Trophoblast cell (in vitro differentiated cells and primary cell): ENCODE measurements around the gene GHRL.

Source experiments
- DNase-seq, 2 donors: peaks; one replicate each; pipeline ENCODE4 v3.0.0-alpha.2; 2016
- H2AFZ ChIP-seq: 2 replicates; pipeline ENCODE4 v1.6.1; 2013; ENCODE audit warnings: low read length, moderate library complexity, mild to moderate bottlenecking; ENCODE audit not compliant: insufficient read depth, poor library complexity
- H2AK5ac ChIP-seq: 2 replicates; pipeline ENCODE4 v1.6.1; 2013; ENCODE audit warnings: mild to moderate bottlenecking, low read length
- H2BK120ac ChIP-seq: 2 replicates; pipeline ENCODE4 v1.6.1; 2013; ENCODE audit warnings: low read length, mild to moderate bottlenecking, moderate library complexity; ENCODE audit not compliant: insufficient read depth, poor library complexity
- H2BK12ac ChIP-seq: 2 replicates; pipeline ENCODE4 v1.6.1; 2013; ENCODE audit warnings: mild to moderate bottlenecking, low read length, moderate library complexity
- H2BK5ac ChIP-seq: 2 replicates; pipeline ENCODE4 v1.6.1; 2013; ENCODE audit warnings: low read length, low read depth, moderate library complexity, mild to moderate bottlenecking; ENCODE audit not compliant: poor library complexity
- H3K14ac ChIP-seq: 2 replicates; pipeline ENCODE4 v1.6.1; 2013; ENCODE audit warnings: mild to moderate bottlenecking, low read length
- H3K18ac ChIP-seq: 2 replicates; pipeline ENCODE4 v1.6.1; 2013; ENCODE audit warnings: mild to moderate bottlenecking, low read length
- H3K23ac ChIP-seq: 2 replicates; pipeline ENCODE4 v1.6.1; 2013; ENCODE audit warnings: low read length
- H3K27ac ChIP-seq: 2 replicates; pipeline ENCODE4 v1.5.1; 2013; ENCODE audit warnings: low read depth, mild to moderate bottlenecking, inconsistent platforms, low read length, moderate library complexity
- H3K27me3 ChIP-seq: 2 replicates; pipeline ENCODE4 v1.6.1; 2013; ENCODE audit warnings: inconsistent platforms, mild to moderate bottlenecking, low read length, moderate library complexity; ENCODE audit not compliant: insufficient read depth
- H3K36me3 ChIP-seq, 2 experiments: 1 replicate in 1 of 2; 2 replicates in 1 of 2; pipeline ENCODE4 v1.6.1; 2013; ENCODE audit warnings: low read length in 2 of 2, mild to moderate bottlenecking in 2 of 2, moderate library complexity in 1 of 2; ENCODE audit not compliant: insufficient read depth in 2 of 2, control insufficient read depth in 1 of 2
- H3K4ac ChIP-seq: 2 replicates; pipeline ENCODE4 v1.6.1; 2013; ENCODE audit warnings: low read depth, mild to moderate bottlenecking, low read length, moderate library complexity
- H3K4me1 ChIP-seq, 2 experiments: 1 replicate in 1 of 2; 2 replicates in 1 of 2; pipeline ENCODE4 v1.6.1; 2013; ENCODE audit warnings: low read length in 2 of 2, mild to moderate bottlenecking in 2 of 2, moderate library complexity in 1 of 2; ENCODE audit not compliant: insufficient read depth in 2 of 2, control insufficient read depth in 1 of 2
- H3K4me2 ChIP-seq: 2 replicates; pipeline ENCODE4 v1.6.1; 2013; ENCODE audit warnings: inconsistent platforms, mild to moderate bottlenecking, low read length, moderate library complexity
- H3K4me3 ChIP-seq: 2 replicates; pipeline ENCODE4 v1.5.1; 2013; ENCODE audit warnings: mild to moderate bottlenecking, low read depth, low read length, inconsistent platforms
- H3K79me1 ChIP-seq: one replicate; pipeline ENCODE4 v1.6.1; 2013; ENCODE audit warnings: low read length
- H3K79me2 ChIP-seq: 2 replicates; pipeline ENCODE4 v1.6.1; 2013; ENCODE audit warnings: low read length, mild to moderate bottlenecking; ENCODE audit not compliant: control insufficient read depth, insufficient read depth, poor library complexity
- H3K9ac ChIP-seq: 2 replicates; pipeline ENCODE4 v1.6.1; 2013; ENCODE audit warnings: mild to moderate bottlenecking, low read length
- H3K9me3 ChIP-seq: 2 replicates; pipeline ENCODE4 v1.6.1; 2013; ENCODE audit warnings: low read depth, mild to moderate bottlenecking, control low read depth, inconsistent platforms, low read length; ENCODE audit not compliant: insufficient read depth
- H4K12ac ChIP-seq: 2 replicates; pipeline ENCODE4 v1.6.1; 2013; ENCODE audit warnings: low read depth, mild to moderate bottlenecking, low read length, moderate library complexity
- H4K8ac ChIP-seq: 2 replicates; pipeline ENCODE4 v1.6.1; 2013; ENCODE audit warnings: low read depth, mild to moderate bottlenecking, low read length, moderate library complexity
- H4K91ac ChIP-seq: one replicate; pipeline ENCODE4 v1.6.1; 2013; ENCODE audit warnings: low read depth, mild to moderate bottlenecking, low read length, moderate library complexity
- WGBS: extraction: QIAGEN DNeasy Blood & Tissue Kit; methylation state at CpG from one replicate; pipeline ENCODE4 v1.1.7; 2013; ENCODE audit warnings: missing lambda C conversion rate; ENCODE audit not compliant: insufficient read length, insufficient coverage; ENCODE audit errors: extremely low coverage; 5-methylcytosine and 5-hydroxymethylcytosine counted together

GHRL gene

GRCh38 chr3:10294030-10294586 lies 1.4 kb upstream of the GHRL start:
- Histone ChIP-seq H3K9me3 (no peaks in the 10 kb centered on the region), H2BK12ac (no peak overlapping the region), H2BK5ac (no peak overlapping the region), H2BK120ac (no peak overlapping the region), H3K27ac (no peak overlapping the region), H3K4me1 (no peaks in the 10 kb centered on the region), H3K36me3 (peaks cover 3 to 6% of the 10 kb centered on the region in 2 experiments), H2AK5ac (no peak overlapping the region), H3K79me1 (no peaks in the 10 kb centered on the region), H3K4me2 (no peak overlapping the region), H4K12ac (no peak overlapping the region), H3K4ac (no peak overlapping the region), H3K18ac (no peak overlapping the region), H3K79me2 (no peaks in the 10 kb centered on the region), H2AFZ (no peak overlapping the region), H3K27me3 (no peaks in the 10 kb centered on the region), H3K4me3 (no peak overlapping the region), H4K8ac (no peak overlapping the region), H4K91ac (no peak overlapping the region), H3K14ac (no peak overlapping the region), H3K9ac (no peak overlapping the region), H3K23ac (no peak overlapping the region)
- no peak for DNase-seq
- no CpG with 5 or more reads among the region's 12 CpGs for WGBS

- no peak overlapping the region for H4K8ac ChIP-seq
- peaks cover 17 to 18% of the 10 kb centered on the region in 2 experiments for H3K36me3 ChIP-seq
- no peak overlapping the region for H2BK120ac ChIP-seq
- H2BK5ac ChIP-seq: no peak overlapping the region
- H3K9ac ChIP-seq: no peak overlapping the region
- no peak overlapping the region for H2AK5ac ChIP-seq
- WGBS: no CpG with 5 or more reads among the region's 6 CpGs
- no peaks in the 10 kb centered on the region for H3K27me3 ChIP-seq
- H3K14ac ChIP-seq: no peak overlapping the region
- H3K4me1 ChIP-seq: peaks cover 0 to 3% of the 10 kb centered on the region in 2 experiments
- no peaks in the 10 kb centered on the region for H3K79me1 ChIP-seq
- no peak overlapping the region for H3K18ac ChIP-seq
- H3K4ac ChIP-seq: no peak overlapping the region
- no peak overlapping the region for H4K12ac ChIP-seq
- no peaks in the 10 kb centered on the region for H3K9me3 ChIP-seq
- H2BK12ac ChIP-seq: no peak overlapping the region
- no peak overlapping the region for H3K4me3 ChIP-seq
- no peak overlapping the region for H2AFZ ChIP-seq
- H3K4me2 ChIP-seq: no peak overlapping the region
- H4K91ac ChIP-seq: no peak overlapping the region
- H3K23ac ChIP-seq: no peak overlapping the region
- H3K27ac ChIP-seq: no peak overlapping the region
- no peaks in the 10 kb centered on the region for H3K79me2 ChIP-seq
- no peak for DNase-seq
These were observed 1.1 kb downstream of the GHRL start for GRCh38 chr3:10291641-10292040.

- Histone ChIP-seq H2AFZ (no peak overlapping the region), H3K23ac (no peak overlapping the region), H3K4ac (no peak overlapping the region), H2AK5ac (no peak overlapping the region), H3K27ac (no peak overlapping the region), H3K14ac (no peak overlapping the region), H3K18ac (no peak overlapping the region), H4K91ac (no peak overlapping the region), H3K79me2 (no peaks in the 10 kb centered on the region), H3K9ac (no peak overlapping the region), H2BK12ac (no peak overlapping the region), H3K4me3 (no peak overlapping the region), H3K4me1 (peaks cover 0 to 4% of the 10 kb centered on the region in 2 experiments), H2BK120ac (no peak overlapping the region), H2BK5ac (no peak overlapping the region), H3K4me2 (no peak overlapping the region), H3K36me3 (peaks cover 13 to 21% of the 10 kb centered on the region in 2 experiments), H4K8ac (no peak overlapping the region), H3K79me1 (no peaks in the 10 kb centered on the region), H3K9me3 (peaks cover 3% of the 10 kb centered on the region), H4K12ac (no peak overlapping the region), H3K27me3 (no peaks in the 10 kb centered on the region)
- DNase-seq: no peak
- WGBS: no CpG with 5 or more reads among the region's 18 CpGs
These were observed 2.1 kb downstream of the GHRL start for GRCh38 chr3:10290481-10291176.

- H3K4me1 ChIP-seq: peaks cover 0 to 4% of the 10 kb centered on the region in 2 experiments
- WGBS: no CpG with 5 or more reads among the region's 9 CpGs
- no peak overlapping the region for H2AK5ac ChIP-seq
- DNase-seq: no peak
- no peaks in the 10 kb centered on the region for H3K27me3 ChIP-seq
- H4K12ac ChIP-seq: no peak overlapping the region
- no peak overlapping the region for H3K18ac ChIP-seq
- peaks cover 13 to 22% of the 10 kb centered on the region in 2 experiments for H3K36me3 ChIP-seq
- H2AFZ ChIP-seq: no peak overlapping the region
- no peak overlapping the region for H3K9ac ChIP-seq
- no peak overlapping the region for H3K4me2 ChIP-seq
- H4K8ac ChIP-seq: no peak overlapping the region
- no peak overlapping the region for H2BK120ac ChIP-seq
- H3K79me1 ChIP-seq: no peaks in the 10 kb centered on the region
- H3K79me2 ChIP-seq: no peaks in the 10 kb centered on the region
- H3K4me3 ChIP-seq: no peak overlapping the region
- peaks cover 3% of the 10 kb centered on the region for H3K9me3 ChIP-seq
- H3K14ac ChIP-seq: no peak overlapping the region
- H3K27ac ChIP-seq: no peak overlapping the region
- H2BK5ac ChIP-seq: no peak overlapping the region
- H3K4ac ChIP-seq: no peak overlapping the region
- no peak overlapping the region for H2BK12ac ChIP-seq
- no peak overlapping the region for H3K23ac ChIP-seq
- H4K91ac ChIP-seq: no peak overlapping the region
These were observed 2.9 kb downstream of the GHRL start for GRCh38 chr3:10289787-10290355.
